ENCODE data around the gene VDR. TPM values are rescaled to one million over a fixed set of nuclear protein-coding genes. Genes with fewer than 3 reads are reported as not detected.
"Not testable (repeated sequence)": the region's sequence is repeated elsewhere in the genome, so short reads cannot be mapped to it uniquely, and the experiment has no call there.

Gene VDR
- total and polyA plus RNA-seq, 10 donors = 0.70 to 10.5 (median 5.7) TPM

DNA sequence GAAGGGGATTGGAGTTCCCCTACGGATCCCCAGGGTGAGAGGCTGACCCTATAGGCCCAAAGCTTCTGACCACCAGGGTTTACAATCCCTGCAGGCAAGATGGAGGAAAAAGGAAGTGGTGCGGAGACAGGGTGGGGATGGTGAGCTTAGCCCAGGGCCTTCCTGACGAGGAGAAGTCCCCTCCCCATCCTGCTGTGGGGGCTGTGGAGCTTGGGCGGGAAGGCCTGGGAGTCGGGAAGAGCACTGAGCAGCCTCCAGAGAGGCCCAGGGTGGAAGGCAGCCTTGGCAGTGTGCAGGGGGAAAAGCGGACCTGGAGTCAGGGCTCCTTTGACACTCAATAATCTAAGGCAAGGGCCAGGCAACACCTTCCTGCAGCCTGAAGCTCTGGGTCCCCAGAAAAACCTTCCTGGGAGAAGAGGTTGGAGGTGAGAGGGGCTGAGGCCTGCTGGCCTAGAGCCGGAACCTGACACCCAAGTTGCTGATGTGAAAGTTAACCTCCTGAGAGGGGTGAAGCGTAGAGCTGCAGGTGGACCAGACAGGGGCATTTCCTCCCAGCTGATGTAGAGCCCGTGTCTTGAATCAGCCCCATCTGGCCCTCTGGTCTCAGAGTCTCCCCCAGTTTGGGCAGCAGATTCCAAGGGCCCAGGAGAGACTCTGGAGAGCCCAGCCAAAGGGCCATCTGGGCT, 91.1 kb downstream of the VDR start:
- Histone ChIP-seq H3K27ac (peak overlapping the region; percentile 64 to 98 (median 96)), H3K27me3 (replicated peaks in 1 of 7) (no peaks in the 10 kb centered on the region), H3K4me3 (peak overlapping the region; percentile 11 to 69 (median 34)), H3K36me3 (peaks cover 0 to 11% (median 0%) of the 10 kb centered on the region in 6 donors), H3K9me3 (no peaks in the 10 kb centered on the region), H3K4me1 (peaks cover 88 to 100% (median 100%) of the 10 kb centered on the region in 6 donors)
- TF ChIP-seq, protein P1, sequence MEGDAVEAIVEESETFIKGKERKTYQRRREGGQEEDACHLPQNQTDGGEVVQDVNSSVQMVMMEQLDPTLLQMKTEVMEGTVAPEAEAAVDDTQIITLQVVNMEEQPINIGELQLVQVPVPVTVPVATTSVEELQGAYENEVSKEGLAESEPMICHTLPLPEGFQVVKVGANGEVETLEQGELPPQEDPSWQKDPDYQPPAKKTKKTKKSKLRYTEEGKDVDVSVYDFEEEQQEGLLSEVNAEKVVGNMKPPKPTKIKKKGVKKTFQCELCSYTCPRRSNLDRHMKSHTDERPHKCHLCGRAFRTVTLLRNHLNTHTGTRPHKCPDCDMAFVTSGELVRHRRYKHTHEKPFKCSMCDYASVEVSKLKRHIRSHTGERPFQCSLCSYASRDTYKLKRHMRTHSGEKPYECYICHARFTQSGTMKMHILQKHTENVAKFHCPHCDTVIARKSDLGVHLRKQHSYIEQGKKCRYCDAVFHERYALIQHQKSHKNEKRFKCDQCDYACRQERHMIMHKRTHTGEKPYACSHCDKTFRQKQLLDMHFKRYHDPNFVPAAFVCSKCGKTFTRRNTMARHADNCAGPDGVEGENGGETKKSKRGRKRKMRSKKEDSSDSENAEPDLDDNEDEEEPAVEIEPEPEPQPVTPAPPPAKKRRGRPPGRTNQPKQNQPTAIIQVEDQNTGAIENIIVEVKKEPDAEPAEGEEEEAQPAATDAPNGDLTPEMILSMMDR (IDR thresholded peaks at IDR 0.05 in 8 of 11, conservative IDR thresholded peaks at IDR 0.05 in 3 of 11) = peak in 1 of 11 experiments; percentile 11
- TF ChIP-seq POLR2A (IDR thresholded peaks at IDR 0.05) (no peak), POLR2AphosphoS5 (IDR thresholded peaks at IDR 0.05) (peak in 2 of 3 donors; percentile 23 to 58)
- intact Hi-C loops (cut with DNase I; ENCODE audit: low total_unique reads) = no loop called here
- WGBS, 5 donors = 9 to 15% (median 10%) methylated on average over 9 of the region's 9 CpGs
- DNase-seq = no peak

DNA sequence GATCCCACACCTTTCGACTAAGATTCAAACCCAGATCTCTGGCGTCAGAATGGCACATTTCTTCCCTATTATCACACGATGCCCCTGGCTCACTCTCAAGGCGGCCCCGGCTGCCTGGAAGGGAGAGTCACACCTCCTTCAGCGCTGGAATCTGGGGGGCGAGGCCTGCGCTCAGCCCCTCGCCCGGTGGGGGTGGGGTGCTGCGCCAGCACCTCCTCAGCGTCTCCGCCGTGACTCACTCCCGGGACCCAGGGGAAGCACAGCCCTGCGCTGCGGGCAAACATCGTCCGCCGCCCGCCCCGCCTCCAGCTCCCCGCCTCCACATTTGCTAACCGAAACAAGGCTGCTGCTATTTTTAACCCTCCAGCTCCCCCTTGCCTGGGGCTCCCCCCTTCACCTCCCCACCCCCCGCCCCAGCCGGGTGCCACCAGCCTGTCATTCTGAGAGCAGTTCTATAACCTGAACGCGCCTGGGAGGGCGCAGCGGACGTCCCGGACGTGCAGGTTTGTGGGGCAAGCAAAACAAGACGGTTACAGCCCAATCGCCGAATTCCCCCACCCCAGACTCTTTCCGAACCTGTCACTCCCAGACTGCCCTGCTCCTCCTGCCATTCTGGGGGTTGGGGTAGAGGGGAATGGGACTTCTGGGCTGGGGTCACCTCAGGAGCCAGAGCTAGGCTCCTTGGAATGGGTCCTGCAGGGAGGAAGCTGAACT, 91.8 kb downstream of the VDR start:
- no peaks in the 10 kb centered on the region for H3K9me3 ChIP-seq
- TF ChIP-seq POLR2A (IDR thresholded peaks at IDR 0.05) (peak in 1 of 3 donors; percentile 23), POLR2AphosphoS5 (IDR thresholded peaks at IDR 0.05) (peak; percentile 73 to 89 (median 87))
- TF ChIP-seq, protein P1 (IDR thresholded peaks at IDR 0.05 in 8 of 11, conservative IDR thresholded peaks at IDR 0.05 in 3 of 11) = peak in 2 of 11 experiments; percentile 4 to 18
- 0 to 2% (median 1%) methylated on average over 31 to 37 of the region's 37 CpGs for WGBS, 5 donors
- H3K36me3 ChIP-seq = peaks cover 0 to 11% (median 0%) of the 10 kb centered on the region in 6 donors
- peak overlapping the region; percentile 64 to 98 (median 96) for H3K27ac ChIP-seq
- H3K4me1 ChIP-seq = peaks cover 88 to 100% (median 100%) of the 10 kb centered on the region in 6 donors
- H3K4me3 ChIP-seq = peak overlapping the region; percentile 11 to 69 (median 34)
- peak; percentile 97 for DNase-seq
- intact Hi-C loops (cut with DNase I; ENCODE audit: low total_unique reads) = no loop called here
- H3K27me3 ChIP-seq (replicated peaks in 1 of 7) = no peaks in the 10 kb centered on the region

DNA sequence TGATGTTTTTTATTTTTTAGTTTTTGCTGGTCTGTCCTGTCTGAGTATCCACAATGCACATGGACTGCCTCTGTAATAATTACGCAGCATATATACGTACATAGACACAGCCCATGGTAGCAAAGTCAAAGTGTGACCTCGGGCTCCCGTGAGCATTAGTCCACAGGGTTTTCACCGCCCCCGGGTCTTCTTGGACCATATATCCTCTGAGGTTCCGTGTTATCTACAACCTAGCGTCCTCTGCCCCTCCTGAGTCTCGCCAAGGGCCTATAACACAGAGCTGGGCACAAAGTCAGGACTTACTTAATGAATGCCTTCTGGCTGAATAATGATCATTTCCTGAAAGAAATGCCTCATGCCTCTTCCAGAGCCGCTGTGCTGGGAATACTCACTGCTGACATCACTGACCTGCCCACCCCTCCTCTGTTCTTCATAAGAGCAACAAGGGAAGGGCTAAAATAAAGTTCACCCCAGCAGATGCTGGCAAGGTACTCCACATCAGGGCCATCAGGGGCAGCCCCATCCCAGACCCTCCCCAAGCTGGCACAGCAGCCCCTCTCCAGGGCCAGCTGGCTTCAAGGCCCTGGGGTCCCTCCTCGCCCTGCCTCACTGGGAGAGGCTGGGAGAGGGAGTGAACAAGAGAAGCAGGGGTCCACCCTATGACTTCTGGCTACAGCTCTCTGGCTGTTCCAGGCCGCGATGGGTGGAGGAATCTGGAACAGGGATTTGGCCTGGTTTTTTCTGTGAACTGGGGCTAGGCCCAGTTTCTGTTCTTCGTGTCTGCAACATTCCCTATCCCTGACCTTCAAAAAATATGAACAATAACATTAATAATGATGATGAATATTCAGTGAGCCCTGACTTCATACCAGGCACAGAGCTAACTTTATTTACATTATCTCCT, 93.0 kb downstream of the VDR start:
- TF ChIP-seq POLR2A (IDR thresholded peaks at IDR 0.05) (no peak), POLR2AphosphoS5 (IDR thresholded peaks at IDR 0.05) (peak; percentile 12 to 29 (median 29))
- peaks cover 87 to 100% (median 100%) of the 10 kb centered on the region in 6 donors for H3K4me1 ChIP-seq
- H3K9me3 ChIP-seq = no peaks in the 10 kb centered on the region
- H3K4me3 ChIP-seq = peak overlapping the region in 3 of 8 donors; percentile 31 to 69 (median 38)
- H3K27ac ChIP-seq = peak overlapping the region; percentile 82 to 98 (median 96)
- DNase-seq = no peak
- intact Hi-C loops (cut with DNase I; ENCODE audit: low total_unique reads) = no loop called here
- 41 to 61% (median 48%) methylated on average over 14 of the region's 14 CpGs for WGBS, 5 donors
- H3K36me3 ChIP-seq = peaks cover 0 to 11% (median 0%) of the 10 kb centered on the region in 6 donors
- no peaks in the 10 kb centered on the region for H3K27me3 ChIP-seq (replicated peaks in 1 of 7)

DNA sequence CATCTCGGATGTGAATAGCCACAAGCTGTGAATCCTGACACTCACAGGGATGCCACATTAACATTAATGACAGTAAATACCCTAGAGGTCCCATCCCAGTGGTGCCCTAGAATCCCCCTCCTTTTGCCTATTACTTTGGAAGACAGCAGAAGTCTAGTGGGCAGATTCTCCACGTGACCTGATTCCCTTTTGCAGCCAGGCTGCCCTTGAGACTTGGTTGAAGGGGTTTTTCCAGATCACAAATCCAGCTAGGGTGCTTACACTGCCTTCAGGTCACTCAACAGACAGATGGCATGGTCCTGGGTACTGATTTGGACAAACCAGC, 93.8 kb downstream of the VDR start:
- H3K4me3 ChIP-seq = peak overlapping the region in 1 of 8 donors; percentile 28
- WGBS, 5 donors = 24 to 41% (median 27%) methylated on average over 2 of the region's 2 CpGs

DNA sequence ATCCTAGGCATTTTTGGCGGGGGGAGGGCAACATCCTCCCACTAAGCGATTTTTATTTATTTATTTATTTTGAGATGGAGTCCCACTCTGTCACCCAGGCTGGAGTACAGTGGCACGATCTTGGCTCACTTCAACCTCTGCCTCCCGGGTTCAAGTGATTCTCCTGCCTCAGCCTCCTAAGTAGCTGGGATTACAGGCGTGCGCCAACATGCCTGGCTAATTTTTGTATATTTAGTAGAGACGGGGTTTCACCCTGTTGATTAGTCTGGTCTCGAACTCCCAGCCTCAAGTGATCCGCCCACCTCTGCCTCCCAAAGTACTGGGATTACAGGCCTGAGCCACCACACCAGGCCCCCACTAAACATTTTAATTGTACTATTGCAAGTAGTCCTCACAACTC, 95.3 kb downstream of the VDR start:
- DNase-seq; intact Hi-C loops (cut with DNase I; ENCODE audit: low total_unique reads); H3K4me3 ChIP-seq; H3K9me3 ChIP-seq; H3K27me3 ChIP-seq (replicated peaks in 1 of 7): not testable (repeated sequence)
- peaks cover 92 to 100% (median 100%) of the 10 kb centered on the region in 6 donors for H3K4me1 ChIP-seq
- peaks cover 0 to 22% (median 0%) of the 10 kb centered on the region in 6 donors for H3K36me3 ChIP-seq
- WGBS, 5 donors = 69 to 81% (median 79%) methylated on average over 9 of the region's 9 CpGs
- peak overlapping the region; percentile 82 to 98 (median 96) for H3K27ac ChIP-seq

More for the DNA sequence above, 93.8 kb downstream of the VDR start:
- H3K4me1 ChIP-seq = peaks cover 89 to 100% (median 100%) of the 10 kb centered on the region in 6 donors
- intact Hi-C loops (cut with DNase I; ENCODE audit: low total_unique reads) = no loop called here
- no peaks in the 10 kb centered on the region for H3K27me3 ChIP-seq (replicated peaks in 1 of 7)
- no peak for DNase-seq
- TF ChIP-seq POLR2AphosphoS5 (IDR thresholded peaks at IDR 0.05) (no peak), POLR2A (IDR thresholded peaks at IDR 0.05) (no peak)
- TF ChIP-seq, protein P1 (IDR thresholded peaks at IDR 0.05 in 8 of 11, conservative IDR thresholded peaks at IDR 0.05 in 3 of 11) = no peak
- peak overlapping the region; percentile 82 to 98 (median 96) for H3K27ac ChIP-seq
- H3K36me3 ChIP-seq = peaks cover 0 to 14% (median 0%) of the 10 kb centered on the region in 6 donors
- no peaks in the 10 kb centered on the region for H3K9me3 ChIP-seq

Data from spleen (tissue), 11 donors.